NCI-H82 treated with DMSO at 0.1 percent for 48 hours (cell line): Measurements from ENCODE around the gene FAM81A.
"Not testable (repeated sequence)": the region's sequence is repeated elsewhere in the genome, so short reads cannot be mapped to it uniquely, and the experiment has no call there.

Experiments
- DNase-seq: peaks from one replicate; lab custom pipeline; 2025; ENCODE audit not compliant: unreplicated experiment; lab: John Stamatoyannopoulos, UW

The FAM81A gene

DNA sequence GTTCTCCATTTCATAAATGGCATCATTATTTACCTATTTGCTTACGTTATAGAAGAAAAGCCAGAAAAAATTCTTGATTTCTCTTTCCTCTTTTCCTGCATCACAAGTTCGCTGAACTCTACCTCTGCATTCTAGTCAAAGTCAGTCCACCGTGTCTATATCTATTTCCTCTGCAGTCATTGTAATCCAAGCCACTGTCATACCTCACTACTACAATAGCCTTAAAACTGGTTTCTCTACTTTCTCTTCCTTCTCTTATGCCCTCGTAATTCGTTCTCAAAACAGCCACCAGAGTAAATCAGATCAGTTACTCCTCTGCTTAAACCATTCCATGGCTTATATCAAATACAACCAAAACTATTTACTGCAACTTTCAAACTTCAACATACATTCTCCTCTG, 13.4 kb upstream of the FAM81A start:
- DNase-seq, result no peak

DNA sequence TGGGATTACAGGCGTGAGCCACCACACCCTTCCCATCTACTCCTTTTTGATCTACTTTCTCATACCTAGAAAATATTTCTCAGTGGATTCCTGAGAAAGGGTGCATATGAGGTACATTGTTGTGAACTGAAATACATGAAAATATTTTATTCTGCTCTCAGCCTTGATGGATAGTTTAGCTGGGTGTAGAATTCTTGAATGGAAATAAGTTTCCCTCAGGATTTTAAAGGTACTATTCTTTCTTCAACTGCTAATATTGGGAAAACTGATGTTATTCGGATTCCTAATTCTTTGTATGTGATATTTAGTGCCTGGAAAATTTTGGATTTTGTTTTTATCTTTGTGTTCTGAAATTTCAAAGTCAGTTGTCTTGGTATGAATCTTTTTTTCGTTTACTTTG, 9.1 kb upstream of the FAM81A start:
- DNase-seq, result not testable (repeated sequence)

GRCh38 chr15:59432389-59432788, 5.6 kb upstream of the FAM81A start:
- DNase-seq, result no peak

DNA sequence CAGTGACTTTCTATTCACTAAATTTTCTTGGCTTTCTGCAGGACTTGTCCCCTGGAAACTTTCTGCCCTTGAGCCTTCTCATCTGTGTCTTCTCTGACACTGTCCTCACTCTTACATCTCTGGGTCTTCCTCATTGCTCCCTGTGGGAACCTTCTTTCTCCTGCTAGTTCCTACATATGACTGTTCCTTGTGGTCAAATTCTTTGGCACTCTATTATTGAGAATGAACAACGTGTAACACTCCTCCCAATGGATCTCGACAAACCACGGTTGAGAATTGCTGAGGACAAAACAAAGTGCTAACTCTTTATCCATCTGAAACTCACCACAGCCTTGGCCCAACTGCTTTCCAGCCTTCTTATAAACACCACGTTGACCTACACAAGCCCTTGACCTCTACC, 3.5 kb upstream of the FAM81A start:
- DNase-seq, result no peak

DNA sequence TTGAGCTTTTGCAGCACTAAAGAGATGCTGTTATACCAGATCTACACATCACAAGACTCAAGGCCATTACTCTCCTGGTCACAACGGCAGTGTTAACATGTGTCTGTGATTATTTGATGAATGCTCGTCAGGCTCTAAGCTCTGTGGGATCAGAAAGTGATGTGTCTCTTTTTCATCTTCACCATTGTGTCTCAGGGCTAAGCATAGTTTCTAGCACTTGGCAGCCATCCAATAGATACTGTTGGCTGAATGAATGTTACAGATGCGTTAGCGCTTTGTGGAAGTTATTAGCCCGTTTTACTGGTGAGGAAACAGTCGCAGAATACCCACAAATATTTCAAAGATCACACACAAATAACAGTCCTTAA, 1.2 kb upstream of the FAM81A start:
- DNase-seq, result no peak

DNA sequence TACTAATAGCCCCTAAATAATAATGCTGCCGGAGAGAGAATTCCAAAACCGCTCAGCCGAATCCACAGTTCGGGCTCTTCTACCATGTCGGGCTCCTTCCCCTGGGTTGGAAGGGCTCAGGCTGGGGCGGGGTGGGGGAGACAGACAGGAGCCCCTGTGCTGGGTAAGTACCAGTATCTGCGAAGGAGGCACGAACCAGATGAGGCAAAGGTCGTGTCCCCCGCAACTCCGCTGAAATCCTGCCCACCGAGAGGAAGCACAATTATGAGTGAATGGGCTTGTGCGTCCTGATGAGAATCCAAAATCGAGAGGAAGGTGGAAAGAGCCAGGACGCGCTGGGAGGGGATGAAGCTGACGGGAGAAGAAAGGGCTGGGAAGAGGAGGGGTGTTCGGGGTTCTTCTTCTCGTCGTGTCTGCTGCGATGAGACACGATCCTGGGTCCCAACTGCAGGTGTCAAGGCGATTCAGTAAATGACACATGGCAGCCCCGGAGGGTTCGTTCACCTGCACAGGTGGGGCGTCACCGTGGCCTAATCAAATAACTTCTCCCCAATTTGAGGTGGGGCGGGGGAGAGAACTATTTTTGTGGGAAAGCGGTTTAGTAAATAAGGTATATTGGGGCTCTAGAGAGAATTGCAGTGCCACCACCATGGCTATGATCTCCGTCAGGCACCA, 707 bp upstream of the FAM81A start:
- DNase-seq, result no peak

DNA sequence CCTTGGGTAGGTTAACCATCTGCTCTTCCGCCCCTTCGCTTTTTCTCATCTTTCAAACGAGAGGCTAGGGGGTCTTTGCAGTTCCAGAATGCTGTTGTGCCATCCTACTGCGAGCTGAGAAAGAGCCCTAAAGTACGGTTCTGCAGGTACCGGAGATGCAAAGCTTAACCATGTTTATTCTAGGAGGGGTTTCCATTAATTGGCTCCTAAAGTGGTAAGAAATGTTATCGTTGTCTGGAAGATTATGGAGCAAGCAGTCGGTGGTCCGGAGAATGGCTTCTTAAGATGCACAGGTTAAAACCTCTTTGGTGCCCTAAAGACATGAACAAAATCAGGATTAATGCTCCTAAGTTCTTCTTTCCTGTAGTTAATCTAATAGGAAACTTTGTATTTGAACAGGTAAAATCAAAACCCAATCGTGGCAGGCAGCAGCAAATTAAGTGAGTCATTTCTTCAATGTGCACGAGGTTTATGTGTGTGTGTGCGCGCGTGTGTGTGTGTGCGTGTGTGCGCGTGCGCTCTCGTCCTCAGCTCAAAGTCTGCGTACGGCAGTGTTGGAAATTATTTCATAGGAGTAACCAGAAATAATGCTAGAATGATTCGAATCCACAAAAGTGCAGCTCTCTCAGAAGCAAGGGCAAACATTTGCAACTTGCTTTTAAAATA, 772 bp downstream of the FAM81A start:
- DNase-seq, result no peak

DNA sequence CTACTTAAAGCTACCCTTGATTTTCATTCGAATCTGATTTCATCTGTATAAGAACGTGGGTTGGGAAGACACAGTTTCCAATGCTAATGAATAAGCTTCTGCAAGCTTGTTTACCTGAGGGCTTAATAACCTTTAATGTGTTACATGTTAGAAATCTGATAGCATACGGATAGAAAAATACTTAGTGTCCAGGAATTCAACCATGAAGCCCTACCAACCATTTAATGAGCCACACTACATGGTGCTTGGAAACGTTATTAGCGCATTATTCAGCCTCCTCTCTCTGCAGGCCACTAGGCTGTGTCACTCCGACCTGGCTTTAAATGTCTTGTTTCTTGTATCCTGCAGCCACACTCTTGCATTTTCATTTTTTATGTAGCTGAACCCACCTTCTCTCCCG, 1.6 kb downstream of the FAM81A start:
- no peak for DNase-seq

GRCh38 chr15:59443341-59444072, 5.5 kb downstream of the FAM81A start:
- no peak for DNase-seq

GRCh38 chr15:59444081-59444835, 6.3 kb downstream of the FAM81A start:
- no peak for DNase-seq

DNA sequence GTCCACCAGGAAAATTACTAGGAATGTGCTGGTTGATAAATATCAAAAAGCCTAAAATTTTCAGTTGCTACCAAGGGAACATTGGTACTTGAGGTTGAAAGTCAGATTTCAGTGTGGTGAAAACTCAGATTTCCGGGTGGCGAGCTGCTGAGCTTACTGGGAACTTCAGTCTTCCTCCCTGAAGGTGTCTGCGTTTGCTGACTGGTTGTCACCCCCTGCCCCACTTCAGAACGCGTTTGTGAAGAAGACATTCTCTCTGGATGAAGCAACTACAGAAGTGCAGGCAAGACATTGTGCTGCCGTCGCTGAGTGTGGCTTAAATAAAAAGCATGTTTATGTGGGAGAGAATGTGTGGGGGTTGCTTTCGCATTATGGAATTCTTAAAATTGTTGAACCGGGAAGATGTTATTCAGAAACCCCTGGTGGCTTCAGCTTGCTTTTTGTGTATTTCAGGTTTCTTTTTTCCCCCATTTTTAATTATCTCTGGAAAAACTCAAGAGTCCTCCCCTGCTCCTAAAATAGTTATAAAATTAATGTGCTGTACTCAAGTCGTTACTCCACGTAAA, 7.1 kb downstream of the FAM81A start:
- no peak for DNase-seq

DNA sequence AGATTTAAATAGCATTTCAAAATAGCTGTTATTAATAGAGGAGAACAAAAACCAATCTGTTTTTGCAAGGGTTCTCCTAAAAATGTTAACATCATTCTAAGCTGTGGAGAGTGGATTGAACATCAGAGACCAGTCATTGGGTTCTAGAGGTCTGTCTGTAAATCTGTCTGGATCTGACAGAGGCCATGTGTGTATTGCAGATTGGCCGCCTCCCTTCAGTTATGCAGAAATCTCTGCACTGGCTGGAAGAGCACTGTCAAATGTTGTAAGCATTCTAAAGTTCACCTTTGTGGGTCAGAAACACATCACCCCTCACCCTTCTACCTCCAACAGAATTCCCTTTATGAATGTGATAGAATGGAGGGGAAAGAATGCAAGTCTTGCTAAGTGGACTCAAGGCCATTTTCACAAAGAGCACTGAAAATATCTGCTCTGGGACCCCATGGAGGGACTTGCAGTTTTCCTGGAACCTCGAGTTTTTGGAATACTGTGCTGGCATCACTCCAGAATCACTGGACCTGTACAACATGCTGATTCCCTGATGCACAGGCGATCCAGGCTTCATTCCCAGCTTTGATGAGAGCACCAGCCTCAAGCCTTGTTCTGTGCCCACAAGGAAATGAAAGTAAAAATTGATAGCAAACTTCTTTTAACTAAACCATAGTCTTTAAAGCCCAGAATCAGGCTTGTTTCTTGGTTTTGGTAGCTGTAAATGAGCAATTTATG, 8.4 kb downstream of the FAM81A start:
- DNase-seq, result no peak

DNA sequence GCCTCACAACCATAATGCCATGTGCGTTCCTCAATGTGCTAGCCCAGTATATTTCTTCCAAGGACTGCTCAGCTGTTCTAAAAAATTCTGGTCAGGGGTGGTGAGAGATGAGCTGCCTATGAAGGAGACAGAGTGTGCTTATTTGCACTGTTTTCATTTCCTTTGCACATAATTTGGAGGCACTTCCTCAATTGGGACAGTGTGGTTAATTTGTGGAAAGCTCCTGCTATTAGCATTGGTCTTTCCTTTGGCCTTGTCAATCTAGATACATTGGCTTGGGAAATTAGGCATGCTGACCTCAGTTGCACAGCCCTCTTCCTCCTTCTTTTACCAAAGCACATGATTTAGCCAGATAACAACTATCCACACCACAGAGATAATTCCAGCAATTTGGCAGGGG, 9.4 kb downstream of the FAM81A start:
- DNase-seq, result no peak

- no peak for DNase-seq
Measured at GRCh38 chr15:59448871-59449270, 10.9 kb downstream of the FAM81A start.

DNA sequence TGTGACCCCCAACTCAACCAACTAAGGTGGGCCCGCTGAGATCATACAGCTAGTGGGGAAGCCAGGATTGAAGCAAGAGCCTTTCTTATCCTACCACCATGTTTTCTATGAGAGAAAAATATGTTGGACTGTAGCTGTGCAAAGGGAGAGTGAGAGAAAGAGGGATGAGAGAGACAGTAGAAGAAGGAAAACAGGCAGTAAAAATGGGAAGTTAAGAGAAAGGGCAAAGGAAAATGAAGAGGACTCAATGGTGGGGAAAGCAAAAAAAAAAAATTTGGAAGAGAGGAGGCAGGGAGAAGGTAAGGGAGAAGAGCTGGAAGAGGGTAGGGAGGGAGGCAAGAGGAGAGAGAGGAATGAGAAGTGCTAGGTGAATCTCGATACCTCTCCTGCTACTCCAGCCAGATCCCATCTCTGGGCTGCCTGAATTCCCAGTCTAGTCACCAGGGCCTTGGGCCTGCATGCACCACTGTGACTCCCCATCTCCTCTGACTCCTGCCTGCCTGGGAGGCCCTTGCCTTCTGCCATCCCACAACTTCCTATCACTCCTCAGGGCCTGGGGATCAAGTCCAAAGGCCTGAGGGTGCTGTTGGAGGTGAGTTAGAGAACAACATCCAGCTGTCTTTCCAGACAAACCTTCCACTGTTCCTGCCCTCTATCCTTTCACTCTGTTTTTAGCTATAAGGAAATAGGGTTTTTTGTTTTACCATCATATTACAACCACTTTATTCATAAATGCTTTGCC, 15.7 kb downstream of the FAM81A start:
- DNase-seq, result no peak

DNA sequence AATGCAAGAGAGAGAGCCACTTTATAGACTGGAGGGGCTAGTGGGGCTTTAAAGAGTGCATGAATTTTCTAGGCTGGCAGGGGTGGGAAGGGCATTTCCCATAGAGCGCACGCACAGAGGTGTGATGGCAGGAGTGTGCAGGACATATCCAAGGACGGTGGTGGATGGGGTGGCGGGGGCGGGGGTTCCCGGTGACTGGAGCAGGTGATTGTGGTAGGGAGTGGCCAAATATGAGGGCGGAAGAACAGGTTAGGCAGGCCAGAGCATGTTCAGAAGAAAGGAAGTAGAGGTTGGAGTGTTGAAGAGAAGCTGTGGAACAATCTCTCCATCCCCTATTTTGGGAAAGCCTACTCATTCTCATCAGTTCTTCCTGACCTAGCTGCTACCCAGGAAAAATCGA, 18.1 kb downstream of the FAM81A start:
- DNase-seq, result no peak

DNA sequence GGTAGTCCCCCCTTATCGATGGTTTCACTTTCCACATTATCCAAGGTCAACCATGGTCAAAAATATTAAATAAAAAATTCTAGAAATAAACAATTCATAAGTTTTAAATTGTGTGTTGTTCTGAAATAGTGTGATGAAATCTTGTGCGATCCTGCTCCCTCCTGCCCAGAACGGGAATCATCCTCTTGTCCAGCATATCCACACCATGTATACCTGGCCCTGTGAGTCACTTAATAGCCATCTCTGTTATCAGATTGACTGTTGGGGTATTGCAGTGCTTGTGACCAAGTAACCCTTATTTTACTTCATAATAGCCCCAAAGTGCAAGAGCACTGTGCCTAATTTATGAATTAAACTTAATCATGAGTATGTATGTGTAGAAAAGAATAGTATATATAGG, 19.1 kb downstream of the FAM81A start:
- no peak for DNase-seq

DNA sequence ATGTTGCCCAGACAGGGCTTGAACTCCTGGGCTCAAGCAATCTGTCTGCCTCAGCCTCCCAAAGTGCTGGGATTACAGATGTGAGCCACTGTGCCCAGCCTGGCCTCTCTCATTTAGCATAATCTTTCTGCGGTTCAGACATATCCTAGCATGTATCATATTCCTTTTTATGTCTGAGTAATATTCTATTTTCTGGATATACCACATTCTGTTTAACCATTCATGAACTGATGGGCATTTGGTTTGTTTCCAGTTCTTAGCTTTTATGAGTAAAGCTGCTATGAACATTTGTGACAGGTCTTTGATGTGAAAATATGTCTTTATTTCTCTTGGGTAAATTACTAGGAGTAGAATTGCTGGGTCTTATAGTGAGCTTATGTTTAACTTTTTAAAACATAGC, 23.5 kb downstream of the FAM81A start:
- DNase-seq, result no peak

DNA sequence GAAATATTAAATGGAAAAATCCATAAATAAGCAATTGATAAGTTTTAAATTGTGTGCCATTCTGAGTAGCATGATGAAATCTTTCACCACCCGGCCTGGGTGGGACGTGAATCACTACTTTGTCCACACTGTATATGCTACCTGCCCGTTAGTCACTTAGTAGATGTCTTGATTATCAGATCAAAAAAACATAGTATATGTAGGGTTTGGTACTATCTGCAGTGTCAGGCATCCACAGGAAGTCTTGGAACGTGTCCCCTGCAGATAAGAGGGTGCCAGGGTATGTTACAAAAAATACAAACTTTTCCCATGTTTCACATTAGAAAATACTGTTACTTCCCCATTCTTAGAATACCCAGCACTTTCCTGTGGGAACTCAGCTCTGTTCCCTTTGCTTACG, 35.2 kb downstream of the FAM81A start:
- DNase-seq, result no peak

- not testable (repeated sequence) for DNase-seq
Measured at GRCh38 chr15:59475161-59475560, 37.2 kb downstream of the FAM81A start.
